Fibroblast of skin of back (primary cell): ENCODE results near the gene CNTNAP2.
"Not testable (repeated sequence)": the region's sequence is repeated elsewhere in the genome, so short reads cannot be mapped to it uniquely, and the experiment has no call there.

Experiments used
- DNase-seq: peaks from one replicate; pipeline ENCODE4 v3.0.0-alpha.2; 2013

Gene CNTNAP2

GRCh38 chr7:148290538-148290937 is 2173.9 kb downstream of the CNTNAP2 start:
- no peak for DNase-seq

DNA sequence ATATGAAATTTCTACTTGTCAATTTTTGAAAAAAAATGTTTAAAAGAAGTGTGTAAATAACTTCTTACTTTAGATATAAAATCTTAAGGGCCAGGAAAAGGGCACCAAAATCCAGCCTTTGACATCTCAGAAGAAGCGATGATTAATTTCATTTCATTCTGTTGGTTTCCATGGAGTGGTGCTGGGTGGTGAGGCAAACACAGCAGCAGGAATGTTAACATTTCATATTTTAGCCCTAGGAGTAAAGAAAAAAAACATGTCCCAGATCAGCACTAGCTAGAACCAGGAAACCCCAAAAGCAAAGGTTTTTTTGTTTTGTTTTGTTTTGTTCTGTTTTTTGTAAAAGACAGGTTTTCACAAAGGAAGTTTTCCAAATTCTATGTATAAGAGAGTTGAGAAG is 2175.2 kb downstream of the CNTNAP2 start:
- DNase-seq: no peak

DNA sequence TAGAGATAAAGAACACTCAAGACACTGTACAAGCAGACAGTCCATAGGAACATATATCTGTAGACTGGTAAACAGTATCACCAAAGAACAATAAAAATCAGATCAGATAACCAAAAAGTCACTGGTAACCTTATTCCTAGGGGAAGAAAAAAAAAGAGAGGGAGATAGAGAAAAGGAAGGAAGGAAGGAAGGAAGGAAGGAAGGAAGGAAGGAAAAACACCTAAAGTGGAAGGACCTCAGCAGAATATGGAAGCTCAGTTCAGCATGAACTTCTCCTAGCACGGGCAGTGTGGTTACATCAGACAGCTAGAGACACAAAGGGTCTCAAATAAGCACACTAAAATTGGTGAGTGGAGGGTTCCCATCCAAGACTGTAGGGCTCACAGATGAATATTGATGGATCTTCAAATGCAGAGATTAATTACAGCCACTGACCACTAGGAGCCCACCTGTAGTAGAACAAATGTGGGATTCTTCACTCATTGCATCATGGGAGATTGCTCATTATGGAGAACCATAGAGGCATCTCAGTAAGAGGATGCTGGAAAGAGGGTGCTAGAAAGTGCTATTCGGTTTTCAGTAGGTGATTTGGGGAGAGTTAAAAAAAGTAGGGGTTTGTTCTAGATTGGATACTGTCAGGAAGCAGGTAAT is 2180.5 kb downstream of the CNTNAP2 start:
- DNase-seq: no peak

DNA sequence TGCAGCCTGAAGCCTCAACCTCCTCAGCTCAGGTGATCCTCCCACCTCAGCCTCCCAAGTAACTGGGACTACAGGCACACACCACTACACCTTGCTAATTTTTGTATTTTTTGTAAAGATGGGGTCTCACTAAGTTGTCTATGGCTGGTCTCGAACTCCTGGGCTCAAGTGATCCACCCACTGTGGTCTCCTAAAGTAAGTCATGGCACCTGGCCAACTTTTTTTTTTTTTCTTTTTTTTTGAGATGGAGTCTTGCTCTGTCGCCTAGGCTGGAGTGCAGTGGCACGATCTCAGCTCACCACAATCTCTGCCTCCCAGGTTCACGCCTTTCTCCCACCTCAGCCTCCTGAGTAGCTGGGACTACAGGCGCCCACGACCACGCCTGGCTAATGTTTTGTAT is 2182.2 kb downstream of the CNTNAP2 start:
- not testable (repeated sequence) for DNase-seq

DNA sequence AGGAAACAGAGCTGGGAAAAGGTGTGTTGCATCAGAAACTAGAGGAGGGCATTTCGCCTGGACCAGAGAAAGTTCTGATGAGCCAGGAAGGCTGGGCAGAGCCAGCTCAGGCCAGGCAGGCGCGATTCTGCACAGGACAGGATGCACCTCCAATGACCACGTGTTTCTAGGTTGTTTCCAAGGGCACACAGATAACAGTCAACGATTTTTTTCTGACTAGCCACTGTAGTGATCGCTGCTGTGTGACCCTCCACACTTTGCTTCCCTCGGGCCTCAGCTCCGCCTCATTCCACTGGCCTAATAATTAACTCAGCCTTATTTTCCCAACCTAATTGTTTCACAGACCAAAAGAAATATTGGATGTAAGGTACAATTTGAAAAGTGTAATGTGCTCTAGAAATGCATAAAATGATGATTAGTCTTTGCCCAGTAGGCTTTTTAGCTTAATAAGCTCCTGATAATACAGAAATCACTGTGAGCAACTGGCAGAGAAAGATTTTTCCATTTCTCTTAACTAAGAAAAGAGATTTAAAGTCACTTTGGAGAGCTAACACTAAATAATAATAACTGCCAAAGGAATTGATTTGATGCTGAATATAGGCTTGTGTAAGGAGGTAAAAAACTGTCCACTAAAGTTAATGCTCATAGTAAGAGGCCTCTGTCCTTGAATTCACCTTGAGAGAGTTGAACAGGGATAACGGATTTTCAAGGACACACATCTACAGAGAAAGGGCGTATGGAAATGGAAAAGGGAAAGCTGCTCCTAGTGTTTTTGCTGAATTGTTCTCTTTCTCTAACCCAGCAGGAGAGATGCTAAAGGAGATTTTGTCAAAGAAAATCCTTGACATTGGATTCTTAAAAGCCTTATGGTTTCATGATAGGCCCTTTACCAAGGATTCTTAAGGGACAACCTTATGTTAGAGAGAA is 2183.0 kb downstream of the CNTNAP2 start:
- no peak for DNase-seq

- DNase-seq: not testable (repeated sequence)
These were observed 2185.8 kb downstream of the CNTNAP2 start for GRCh38 chr7:148302436-148302835.

DNA sequence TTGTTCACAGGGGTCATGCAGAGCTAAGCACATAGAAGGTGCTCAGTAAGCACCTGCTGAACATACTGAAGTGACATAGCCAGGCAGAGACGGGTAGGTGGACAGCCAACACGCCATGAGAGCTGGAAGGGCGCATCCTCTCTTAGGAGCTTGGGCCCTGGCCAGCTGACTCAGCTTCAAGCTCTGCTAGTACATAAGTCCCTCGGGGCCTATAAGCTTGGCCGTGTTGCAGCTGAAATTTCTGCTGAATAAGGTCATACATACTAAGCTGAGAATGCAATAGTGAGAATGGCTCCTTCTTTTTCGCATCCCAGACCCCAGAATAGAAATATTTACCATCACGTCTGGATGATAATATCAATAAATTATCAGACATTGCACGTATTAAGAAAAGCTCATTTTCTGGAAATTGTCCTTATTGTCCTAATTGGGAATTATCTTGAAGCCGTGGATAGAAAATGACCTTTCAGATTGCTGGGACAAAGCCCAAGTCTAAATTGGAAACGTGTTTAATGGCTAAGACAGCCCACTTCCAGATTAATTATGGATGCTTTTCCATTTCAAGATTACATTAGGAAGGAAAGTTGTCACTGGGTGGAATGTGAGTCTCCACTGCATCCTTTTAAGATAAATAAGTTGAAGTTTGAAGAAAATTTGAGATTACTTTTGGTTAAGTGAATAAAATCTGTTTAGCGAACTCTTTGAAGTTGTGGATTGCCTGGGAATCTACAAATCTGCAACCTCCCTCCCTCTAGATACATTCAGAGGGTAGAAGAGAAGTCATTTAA is 2186.9 kb downstream of the CNTNAP2 start:
- DNase-seq: peak; percentile 76

DNA sequence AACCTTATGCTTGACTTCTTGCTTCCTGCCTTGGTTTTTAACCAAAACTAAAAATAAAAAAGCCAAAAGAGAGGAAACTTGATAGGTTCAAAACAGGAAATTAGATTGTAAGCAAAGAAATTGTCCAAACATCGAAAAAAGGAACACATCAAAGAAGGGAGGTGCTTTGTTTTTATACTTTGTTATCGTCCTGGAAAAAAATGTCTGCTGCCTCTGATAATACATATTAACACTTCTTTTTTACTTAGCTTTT is 2187.4 kb downstream of the CNTNAP2 start:
- no peak for DNase-seq

GRCh38 chr7:148304456-148304855 is 2187.9 kb downstream of the CNTNAP2 start:
- no peak for DNase-seq

DNA sequence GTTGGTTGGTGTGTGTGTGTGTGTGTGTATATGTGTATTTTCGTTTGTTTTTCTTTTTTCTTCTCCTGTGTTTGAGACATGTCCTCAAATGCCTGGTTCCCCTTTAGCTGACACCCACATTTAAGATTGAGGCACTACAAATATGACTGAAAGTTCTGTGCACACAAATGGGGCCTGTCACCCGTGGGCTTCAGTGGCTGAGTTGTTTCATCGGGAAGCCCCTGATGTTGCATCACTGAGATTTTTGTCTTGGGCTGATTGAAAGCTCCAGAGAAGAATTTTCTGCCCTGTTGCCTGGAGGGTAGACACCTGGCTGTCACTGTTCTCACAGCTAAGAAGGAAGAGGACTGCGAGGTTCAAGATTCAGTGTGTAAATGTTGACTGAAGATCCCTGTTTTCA is 2190.2 kb downstream of the CNTNAP2 start:
- no peak for DNase-seq

DNA sequence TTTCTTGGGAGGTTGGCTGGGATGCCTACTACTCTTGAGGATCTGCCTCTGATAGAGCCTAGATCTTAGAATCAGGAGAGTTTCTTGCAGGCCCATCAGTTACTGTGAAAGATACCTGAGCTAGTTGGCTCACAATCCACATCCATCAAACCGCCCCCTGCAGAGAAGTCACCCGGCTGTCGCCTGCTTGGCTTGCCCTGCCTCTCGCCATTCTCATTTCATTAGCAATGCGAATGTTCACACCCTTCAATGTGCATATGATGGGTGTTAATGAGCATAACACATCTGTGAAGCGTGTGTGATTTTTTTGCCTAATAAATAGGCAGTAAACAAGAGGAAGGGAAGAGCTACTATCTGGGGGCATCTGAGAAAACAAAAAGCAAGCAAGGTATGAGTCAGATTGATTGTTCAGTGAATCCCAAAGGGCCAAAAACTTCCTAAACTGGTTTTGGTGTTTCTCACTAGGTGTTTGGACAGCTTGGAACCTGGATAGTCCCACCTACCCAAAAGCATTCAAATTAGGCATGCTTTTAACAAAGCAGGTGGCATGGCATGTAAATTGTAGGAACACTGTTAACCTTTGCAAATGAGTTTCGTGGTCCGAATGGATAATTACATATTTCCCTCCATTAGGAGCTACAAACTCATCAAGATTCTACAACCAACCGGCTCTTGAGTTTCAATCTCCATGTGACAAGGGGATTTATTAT is 2201.7 kb downstream of the CNTNAP2 start:
- DNase-seq: no peak

DNA sequence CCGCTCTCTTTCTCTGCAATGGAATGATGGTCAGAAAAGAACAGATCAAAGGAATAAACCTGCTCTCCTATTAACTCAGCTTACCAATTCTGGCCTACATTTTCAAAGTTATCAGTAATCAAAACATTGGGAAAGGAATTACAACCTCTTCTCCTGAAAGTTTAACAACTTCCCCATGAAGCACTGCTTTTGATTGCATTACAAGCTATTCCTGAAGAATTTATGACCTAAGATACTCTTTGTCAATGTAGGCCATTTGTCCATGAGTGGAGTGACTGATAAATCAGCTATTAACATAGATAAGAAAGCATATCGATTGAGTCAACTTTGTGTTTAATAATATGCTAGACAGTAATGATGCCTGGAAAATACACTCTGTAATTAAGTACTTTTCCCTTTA is 2202.2 kb downstream of the CNTNAP2 start:
- DNase-seq: no peak

DNA sequence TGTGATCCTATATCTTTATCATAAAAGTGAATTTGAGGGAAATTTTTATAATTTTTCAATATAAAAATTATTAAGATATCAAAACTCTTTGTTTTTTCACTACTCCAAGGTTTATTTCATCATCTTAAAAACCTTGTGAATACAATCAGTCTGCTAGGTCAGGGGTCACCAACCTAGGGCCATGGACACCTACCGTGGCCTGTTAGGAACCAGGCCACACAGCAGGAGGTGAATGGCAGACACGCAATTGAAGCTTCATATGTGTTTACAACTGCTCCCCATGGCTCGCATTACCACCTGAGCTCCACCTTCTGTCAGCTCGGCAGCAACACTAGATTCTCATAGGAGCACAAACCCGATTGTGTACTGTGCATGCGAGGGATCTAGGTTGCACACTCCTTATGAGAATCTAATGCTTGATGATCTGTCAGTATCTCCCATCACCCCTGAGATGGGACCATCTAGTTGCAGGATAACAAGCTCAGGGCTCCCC is 2202.8 kb downstream of the CNTNAP2 start:
- DNase-seq: no peak

- no peak for DNase-seq
These were observed 2208.6 kb downstream of the CNTNAP2 start for GRCh38 chr7:148325208-148325607.

GRCh38 chr7:148327379-148327778 is 2210.8 kb downstream of the CNTNAP2 start:
- DNase-seq: peak; percentile 13

- DNase-seq: no peak
These were observed 2212.3 kb downstream of the CNTNAP2 start for GRCh38 chr7:148328906-148329305.

GRCh38 chr7:148330124-148330818 is 2213.7 kb downstream of the CNTNAP2 start:
- DNase-seq: no peak

GRCh38 chr7:148330822-148331221 is 2214.2 kb downstream of the CNTNAP2 start:
- DNase-seq: no peak

GRCh38 chr7:148331456-148331855 is 2214.9 kb downstream of the CNTNAP2 start:
- not testable (repeated sequence) for DNase-seq

DNA sequence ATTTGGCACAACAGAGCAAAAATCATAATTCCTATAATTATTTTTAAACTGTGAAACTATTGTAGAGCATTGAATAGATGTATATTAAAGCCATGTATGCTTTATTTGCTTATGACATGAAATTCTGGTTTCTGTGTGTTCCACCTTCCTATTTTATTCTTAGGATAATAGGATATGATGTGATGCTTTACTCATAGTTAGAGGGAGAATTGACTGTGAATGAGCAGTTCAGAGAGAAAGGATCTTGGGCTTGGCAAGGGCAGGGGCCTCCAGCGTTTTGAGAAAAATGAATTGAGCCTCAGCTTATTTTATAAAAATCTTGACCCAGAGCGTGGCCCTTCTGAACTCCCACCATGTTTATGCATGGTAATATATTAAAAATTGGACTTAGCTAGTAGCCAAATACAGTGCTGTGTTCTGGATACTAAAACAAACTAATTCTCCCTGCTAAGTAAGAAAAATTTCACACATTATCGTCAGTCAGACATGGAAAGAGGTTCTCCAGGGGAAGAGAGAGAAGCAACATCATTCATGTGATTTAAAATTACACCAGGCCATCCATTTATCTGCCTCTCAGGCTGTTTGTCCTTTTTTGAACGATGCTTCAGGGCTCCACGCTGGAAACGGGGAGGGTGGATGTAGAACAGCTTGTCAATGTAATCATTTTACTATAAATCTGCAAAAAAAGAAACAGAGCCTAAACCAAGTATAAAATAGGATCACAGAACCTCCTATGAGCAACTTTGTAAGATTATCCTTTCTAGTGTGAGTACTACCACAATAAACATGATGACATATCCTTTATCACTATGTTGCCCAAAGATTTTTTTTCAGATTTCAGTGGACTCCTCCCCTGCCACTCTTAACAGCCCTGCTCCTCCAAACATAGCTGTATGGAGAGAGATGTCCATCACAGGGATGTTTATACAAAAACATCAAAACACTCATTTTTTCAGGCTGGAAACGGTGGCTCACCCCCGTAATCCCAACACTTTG is 2215.9 kb downstream of the CNTNAP2 start:
- no peak for DNase-seq
